Brain microvascular endothelial cell (primary cell): ENCODE results near the gene CRIP3.

ENCODE experiments used
- DNase-seq: peaks from one replicate; pipeline ENCODE4 v3.0.0-alpha.2; 2020
- H3K27ac ChIP-seq: fragments of 250-450 bp; sonication (Bioruptor Pico); 2 replicates; pipeline ENCODE4 v1.5.1; 2020; ENCODE audit warnings: mild to moderate bottlenecking, moderate library complexity
- H3K27me3 ChIP-seq: fragments of 250-450 bp; sonication (Bioruptor Pico); replicated peaks from 2 replicates; pipeline ENCODE4 v1.5.1; 2020; ENCODE audit warnings: mild to moderate bottlenecking
- H3K36me3 ChIP-seq: fragments of 250-450 bp; sonication (Bioruptor Pico); replicated peaks from 2 replicates; pipeline ENCODE4 v1.5.1; 2020; ENCODE audit warnings: mild to moderate bottlenecking
- H3K4me3 ChIP-seq: 2 replicates; pipeline ENCODE4 v1.5.1; 2011; ENCODE audit warnings: low read depth, mild to moderate bottlenecking, control low read depth, low read length, moderate library complexity
- in situ Hi-C: cut with HindIII; loops from 2 replicates; pipeline ENCODE4 v1.10.0; 2017; ENCODE audit warnings: low sequenced_read_pairs, low pct_ligation_motif_present
- TF ChIP-seq, protein P1 (sequence below): IDR thresholded peaks from 2 replicates; pipeline ENCODE4 v1.5.1; 2011; ENCODE audit warnings: low read depth, mild to moderate bottlenecking, moderate library complexity, low read length, control low read depth, inconsistent platforms; ENCODE audit errors: missing control alignments

The CRIP3 gene

DNA sequence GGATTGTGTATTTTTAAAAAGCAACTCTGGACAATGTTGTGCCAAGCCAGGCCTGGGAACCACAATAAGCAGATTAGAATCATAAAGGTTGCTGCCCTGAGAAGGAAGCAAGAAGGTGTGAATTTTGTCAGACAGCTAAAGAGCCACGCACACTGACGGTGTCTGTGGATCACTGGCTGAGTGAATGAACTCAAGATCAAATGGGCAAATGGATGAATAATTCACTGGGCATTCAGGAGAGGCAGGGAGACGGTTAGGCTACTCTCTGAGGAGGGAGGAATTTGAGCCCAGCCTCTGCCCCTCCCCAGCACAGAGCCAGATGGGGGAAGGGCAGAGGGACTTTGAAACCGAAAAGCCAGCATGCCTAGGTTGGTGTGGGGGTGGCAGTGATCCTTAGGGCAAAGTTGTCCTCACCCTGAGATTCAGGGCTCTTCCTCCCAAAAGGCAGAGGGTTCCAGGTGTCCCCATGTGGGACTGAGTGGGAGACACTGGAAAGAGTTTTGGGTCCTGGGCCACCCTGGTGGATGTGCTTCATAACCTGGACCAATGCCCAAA lies 30.0 kb downstream of the CRIP3 start:
- in situ Hi-C loops, result no loop called here
- no peak for DNase-seq
- TF ChIP-seq, protein P1, sequence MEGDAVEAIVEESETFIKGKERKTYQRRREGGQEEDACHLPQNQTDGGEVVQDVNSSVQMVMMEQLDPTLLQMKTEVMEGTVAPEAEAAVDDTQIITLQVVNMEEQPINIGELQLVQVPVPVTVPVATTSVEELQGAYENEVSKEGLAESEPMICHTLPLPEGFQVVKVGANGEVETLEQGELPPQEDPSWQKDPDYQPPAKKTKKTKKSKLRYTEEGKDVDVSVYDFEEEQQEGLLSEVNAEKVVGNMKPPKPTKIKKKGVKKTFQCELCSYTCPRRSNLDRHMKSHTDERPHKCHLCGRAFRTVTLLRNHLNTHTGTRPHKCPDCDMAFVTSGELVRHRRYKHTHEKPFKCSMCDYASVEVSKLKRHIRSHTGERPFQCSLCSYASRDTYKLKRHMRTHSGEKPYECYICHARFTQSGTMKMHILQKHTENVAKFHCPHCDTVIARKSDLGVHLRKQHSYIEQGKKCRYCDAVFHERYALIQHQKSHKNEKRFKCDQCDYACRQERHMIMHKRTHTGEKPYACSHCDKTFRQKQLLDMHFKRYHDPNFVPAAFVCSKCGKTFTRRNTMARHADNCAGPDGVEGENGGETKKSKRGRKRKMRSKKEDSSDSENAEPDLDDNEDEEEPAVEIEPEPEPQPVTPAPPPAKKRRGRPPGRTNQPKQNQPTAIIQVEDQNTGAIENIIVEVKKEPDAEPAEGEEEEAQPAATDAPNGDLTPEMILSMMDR, result no peak
- Histone ChIP-seq H3K4me3 (no peak overlapping the region), H3K27me3 (peaks cover 42% of the 10 kb centered on the region), H3K27ac (no peak overlapping the region), H3K36me3 (no peaks in the 10 kb centered on the region)

DNA sequence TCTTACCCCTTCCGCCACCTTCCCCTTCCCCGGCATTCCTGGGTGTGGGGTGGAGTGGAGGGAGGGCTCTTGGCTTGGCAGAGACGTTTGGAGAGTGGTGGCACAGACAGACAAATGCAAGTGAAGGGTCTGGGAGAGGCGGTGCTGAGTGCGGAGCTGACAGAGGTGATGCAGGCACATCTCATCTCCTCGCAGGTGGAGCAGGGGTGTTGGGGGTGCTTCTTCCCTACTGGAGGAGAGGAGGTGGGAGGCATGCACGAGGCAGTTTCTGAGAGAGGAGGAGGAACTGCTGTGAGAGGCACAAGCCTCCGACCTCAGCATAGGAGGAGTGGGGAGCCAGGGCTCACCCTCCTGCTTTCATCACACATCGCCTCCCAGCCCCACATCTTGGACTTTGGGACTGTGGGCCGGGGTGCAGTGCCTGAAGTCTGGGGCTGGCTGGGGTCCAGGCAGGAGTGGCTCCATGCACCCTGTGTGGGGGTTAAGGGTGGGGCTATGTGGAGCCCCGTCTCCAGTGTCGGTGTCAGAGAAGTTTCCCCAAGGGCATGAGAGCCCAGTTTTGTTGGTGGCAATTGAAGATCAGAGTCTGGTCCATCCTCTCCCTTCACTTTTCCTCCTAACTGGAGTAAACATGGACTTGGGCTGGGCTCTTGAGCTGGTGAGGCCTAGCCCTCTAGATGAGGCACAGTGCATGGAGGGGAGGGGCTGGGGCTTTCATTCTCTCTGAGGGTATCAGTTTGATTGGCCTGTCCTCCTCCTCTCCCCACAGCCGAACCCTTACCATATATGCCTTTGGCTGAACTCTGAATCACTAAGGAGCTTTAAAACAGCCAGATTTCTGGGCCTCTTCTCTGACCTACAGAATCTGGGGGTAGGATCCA lies 30.7 kb downstream of the CRIP3 start:
- no peak overlapping the region for H3K27ac ChIP-seq
- H3K36me3 ChIP-seq, result no peaks in the 10 kb centered on the region
- H3K4me3 ChIP-seq, result no peak overlapping the region
- TF ChIP-seq, protein P1, result no peak
- in situ Hi-C loops, result no loop called here
- H3K27me3 ChIP-seq, result peaks cover 46% of the 10 kb centered on the region
- no peak for DNase-seq

DNA sequence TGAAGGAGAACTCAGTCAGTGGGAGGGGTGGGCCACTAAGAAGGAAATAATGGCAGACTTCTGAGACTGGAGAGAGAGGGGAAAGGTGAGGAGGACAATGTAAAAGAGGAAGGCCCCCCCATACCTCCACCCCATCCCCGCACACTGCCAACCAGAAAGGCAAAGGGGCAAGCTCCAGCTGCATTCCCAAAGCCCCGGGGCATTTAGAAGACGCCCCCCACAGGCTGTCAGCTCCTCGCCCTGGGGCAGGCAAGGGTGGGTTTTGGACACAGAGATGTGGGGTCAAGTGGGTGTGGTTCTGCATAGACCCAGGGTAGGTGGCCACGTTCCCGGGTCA lies 31.4 kb downstream of the CRIP3 start:
- TF ChIP-seq, protein P1, result no peak
- in situ Hi-C loops, result no loop called here
- no peak overlapping the region for H3K4me3 ChIP-seq
- no peaks in the 10 kb centered on the region for H3K36me3 ChIP-seq
- no peak for DNase-seq
- peaks cover 46% of the 10 kb centered on the region for H3K27me3 ChIP-seq
- H3K27ac ChIP-seq, result no peak overlapping the region

DNA sequence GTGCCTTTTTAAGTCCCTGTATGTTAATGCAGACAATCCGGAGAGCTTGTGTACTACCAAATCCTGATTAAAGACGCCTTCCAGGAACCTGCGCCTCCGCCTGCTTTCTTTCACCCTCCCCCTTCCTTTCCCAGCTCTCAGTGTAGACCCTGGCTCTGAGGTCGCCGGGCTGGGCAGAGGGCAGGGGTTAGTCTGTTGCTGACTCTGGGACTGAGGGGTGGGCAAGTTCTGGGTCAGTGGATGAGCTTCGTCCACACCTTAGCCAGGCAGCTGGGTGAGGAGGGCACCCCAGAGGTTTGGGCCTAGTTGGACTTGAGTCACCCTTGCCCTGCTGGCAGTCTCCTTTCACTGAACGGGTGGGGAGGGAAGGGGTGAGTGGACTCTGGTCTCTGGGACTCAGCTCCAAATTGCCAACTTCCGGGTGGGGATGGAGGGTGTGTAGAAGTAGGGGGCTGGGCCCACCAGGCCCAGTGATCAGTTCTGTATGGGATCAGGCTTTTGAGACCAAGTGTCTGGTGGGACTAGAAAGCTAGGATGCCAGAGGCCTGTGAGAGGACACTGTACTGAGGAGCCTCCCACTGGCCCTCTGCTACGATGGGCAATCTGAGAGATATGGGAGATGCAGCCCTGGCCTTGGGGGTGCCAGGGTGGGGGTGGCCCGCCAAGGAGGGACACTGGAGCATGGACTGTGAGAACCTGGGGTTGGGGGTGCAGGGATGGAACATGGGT lies 31.9 kb downstream of the CRIP3 start:
- H3K27ac ChIP-seq, result no peak overlapping the region
- no peak for DNase-seq
- H3K4me3 ChIP-seq, result no peak overlapping the region
- TF ChIP-seq, protein P1, result no peak
- H3K27me3 ChIP-seq, result peaks cover 46% of the 10 kb centered on the region
- in situ Hi-C loops, result no loop called here
- no peaks in the 10 kb centered on the region for H3K36me3 ChIP-seq

DNA sequence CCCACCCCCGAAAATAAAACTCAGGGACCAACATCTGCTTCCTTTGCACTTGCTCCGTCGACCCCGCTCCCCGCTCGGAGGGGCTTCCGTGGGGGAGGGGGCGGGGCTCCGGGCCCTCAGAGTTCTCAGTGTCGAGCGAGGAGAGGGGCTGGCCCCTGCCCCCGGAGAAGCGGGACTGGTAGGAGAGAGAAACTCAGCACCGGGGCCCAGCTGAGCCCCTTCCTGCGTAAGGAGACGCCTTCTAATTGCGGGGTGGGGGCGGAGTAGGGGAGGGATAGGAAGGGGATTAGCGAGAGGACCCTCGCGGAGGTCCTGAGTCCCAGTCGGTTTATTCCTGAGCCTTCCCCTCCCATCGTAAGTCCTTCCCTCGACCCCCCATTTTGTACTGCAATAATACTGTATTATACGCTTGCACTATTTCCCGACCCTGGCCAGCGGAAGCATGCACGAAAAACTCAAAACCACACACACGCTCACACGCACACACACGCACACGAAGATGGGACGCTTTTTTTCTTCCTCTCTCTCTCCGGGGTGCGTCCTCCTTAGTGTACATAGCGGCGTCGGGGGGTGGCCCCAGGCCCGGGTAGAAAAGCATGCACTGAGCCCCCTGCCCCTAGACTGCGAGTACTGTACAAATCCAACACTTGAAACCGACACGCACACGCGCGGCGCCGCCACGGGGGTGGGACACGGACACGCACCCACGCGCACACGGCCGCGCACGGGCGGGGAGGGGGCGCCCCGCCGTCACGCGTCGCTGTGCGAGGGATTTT lies 32.6 kb downstream of the CRIP3 start:
- no peak overlapping the region for H3K4me3 ChIP-seq
- in situ Hi-C loops, result no loop called here
- no peak for DNase-seq
- H3K27me3 ChIP-seq, result peaks cover 46% of the 10 kb centered on the region
- no peak overlapping the region for H3K27ac ChIP-seq
- H3K36me3 ChIP-seq, result no peaks in the 10 kb centered on the region
- TF ChIP-seq, protein P1, result no peak
